ENCODE data around the gene PMIS2. TPM values are rescaled to one million over a fixed set of nuclear protein-coding genes. Genes with fewer than 3 reads are reported as not detected.

PMIS2 gene
- total RNA-seq: not detected in 2 replicates

GRCh38 chr19:35585848-35586247 is at the start of gene PMIS2:
TSS of gene PMIS2 (plus strand) at chr19:35586173. CDS start at chr19:35586260, 87 bp downstream.

GRCh38 chr19:35545001-35545854 is 40.7 kb upstream of the PMIS2 start, which contains the start of gene TMEM147:
TSS of gene TMEM147 (plus strand) at chr19:35545626. CDS start at chr19:35545740, 114 bp downstream.

GRCh38 chr19:35563207-35563829 is 22.7 kb upstream of the PMIS2 start, which contains the start of gene ATP4A:
TSS of gene ATP4A (minus strand) at chr19:35563658. CDS start at chr19:35563629, 29 bp downstream.

GRCh38 chr19:35612559-35613321 is 26.8 kb downstream of the PMIS2 start, which contains the start of gene HAUS5:
TSS of gene HAUS5 (plus strand) at chr19:35612735. CDS start at chr19:35612795, 60 bp downstream.

GRCh38 chr19:35628565-35629331 is 42.8 kb downstream of the PMIS2 start, which contains the start of gene RBM42:
TSS of gene RBM42 (plus strand) at chr19:35629036. CDS start at chr19:35629154, 118 bp downstream.

Other genes with a start within 250 kb of the PMIS2 start
- not detected in 2 replicates for gene FFAR1, start 238.3 kb upstream of the PMIS2 start, total RNA-seq
- not detected in 2 replicates for gene FFAR3, start 227.7 kb upstream of the PMIS2 start, total RNA-seq
- gene GPR42, start 215.1 kb upstream of the PMIS2 start, total RNA-seq: not detected in 2 replicates
- gene FFAR2, start 137.9 kb upstream of the PMIS2 start, total RNA-seq: not detected in 2 replicates
- not detected in 2 replicates for gene KRTDAP, start 95.7 kb upstream of the PMIS2 start, total RNA-seq
- gene DMKN, start 72.5 kb upstream of the PMIS2 start, total RNA-seq: 6.6 and 8.4 TPM in 2 replicates
- gene SBSN, start 57.9 kb upstream of the PMIS2 start, total RNA-seq: 4.7 and 5.2 TPM in 2 replicates
- gene GAPDHS, start 52.7 kb upstream of the PMIS2 start, total RNA-seq: not detected in 2 replicates
- 79.0 and 82.8 TPM in 2 replicates for gene TMEM147, start 40.5 kb upstream of the PMIS2 start, total RNA-seq
- not detected in 2 replicates for gene ATP4A, start 22.5 kb upstream of the PMIS2 start, total RNA-seq
- 3.7 and 3.8 TPM in 2 replicates for gene HAUS5, start 26.6 kb downstream of the PMIS2 start, total RNA-seq
- 19.0 and 29.5 TPM in 2 replicates for gene RBM42, start 42.9 kb downstream of the PMIS2 start, total RNA-seq
- 0.17 and 0.63 TPM in 2 replicates for gene ETV2, start 55.6 kb downstream of the PMIS2 start, total RNA-seq
- gene COX6B1, start 62.1 kb downstream of the PMIS2 start, total RNA-seq: 531 and 566 TPM in 2 replicates
- gene UPK1A, start 80.3 kb downstream of the PMIS2 start, total RNA-seq: not detected in 2 replicates
- not detected in 2 replicates for gene ZBTB32, start 118.4 kb downstream of the PMIS2 start, total RNA-seq
- 2.7 and 6.8 TPM in 2 replicates for gene KMT2B, start 131.8 kb downstream of the PMIS2 start, total RNA-seq
- 0.32 and 0.77 TPM in 2 replicates for gene IGFLR1, start 156.3 kb downstream of the PMIS2 start, total RNA-seq
- gene U2AF1L4, start 159.2 kb downstream of the PMIS2 start, total RNA-seq: 10.7 and 10.9 TPM in 2 replicates
- gene PSENEN, start 159.5 kb downstream of the PMIS2 start, total RNA-seq: 9.1 and 11.3 TPM in 2 replicates
- gene LIN37, start 162.4 kb downstream of the PMIS2 start, total RNA-seq: 11.2 and 11.8 TPM in 2 replicates
- gene HSPB6, start 170.9 kb downstream of the PMIS2 start, total RNA-seq: 96.5 and 248 TPM in 2 replicates
- 2.9 and 3.2 TPM in 2 replicates for gene PROSER3, start 172.0 kb downstream of the PMIS2 start, total RNA-seq
- gene ARHGAP33, start 189.4 kb downstream of the PMIS2 start, total RNA-seq: 5.0 and 7.9 TPM in 2 replicates
- gene PRODH2, start 226.7 kb downstream of the PMIS2 start, total RNA-seq: not detected in 2 replicates